ELR (cell line): ENCODE results near the gene RASGRP4.
"Not testable (repeated sequence)": the region's sequence is repeated elsewhere in the genome, so short reads cannot be mapped to it uniquely, and the experiment has no call there.

ENCODE experiments used
- DNase-seq: peaks from one replicate; pipeline ENCODE4 v3.0.0-alpha.2; 2015; ENCODE audit warnings: low read depth

RASGRP4 gene

DNA sequence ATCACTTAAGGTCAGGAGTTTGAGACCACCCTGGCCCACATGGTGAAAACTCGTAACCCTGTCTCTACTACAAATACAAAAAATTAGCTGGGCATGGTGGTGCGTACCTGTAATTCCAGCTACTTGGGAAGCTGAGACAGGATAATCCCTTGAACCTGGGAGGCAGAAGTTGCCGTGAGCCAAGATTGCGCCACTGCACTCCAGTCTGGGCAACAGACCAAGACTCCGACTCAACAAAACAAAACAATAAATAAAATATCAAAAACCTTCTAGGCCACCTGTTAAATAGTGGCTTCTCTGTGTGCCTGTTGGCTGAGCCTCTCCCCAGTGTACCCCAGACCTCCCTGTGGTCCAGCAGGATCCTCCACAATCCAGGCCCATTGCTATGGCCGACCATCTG is 54.9 kb downstream of the RASGRP4 start:
- no peak for DNase-seq

DNA sequence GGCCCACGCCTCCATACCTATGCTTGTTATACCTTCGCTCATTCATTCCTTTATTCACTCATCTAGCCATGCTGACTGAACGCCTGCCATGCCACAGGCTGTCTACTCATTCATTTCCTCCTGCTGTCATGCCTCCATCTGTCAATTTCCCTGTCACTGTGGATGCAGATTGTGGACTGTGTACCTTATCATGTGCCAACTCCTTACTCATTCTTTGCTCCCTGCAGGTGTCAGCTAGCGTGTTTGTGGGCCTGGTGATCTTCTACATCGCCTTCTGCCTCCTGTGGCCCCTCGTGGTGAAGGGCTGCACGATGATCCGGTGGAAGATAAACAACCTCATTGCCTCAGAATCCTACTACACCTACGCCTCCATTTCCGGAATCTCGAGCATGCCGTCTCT is 55.7 kb downstream of the RASGRP4 start:
- DNase-seq: no peak

DNA sequence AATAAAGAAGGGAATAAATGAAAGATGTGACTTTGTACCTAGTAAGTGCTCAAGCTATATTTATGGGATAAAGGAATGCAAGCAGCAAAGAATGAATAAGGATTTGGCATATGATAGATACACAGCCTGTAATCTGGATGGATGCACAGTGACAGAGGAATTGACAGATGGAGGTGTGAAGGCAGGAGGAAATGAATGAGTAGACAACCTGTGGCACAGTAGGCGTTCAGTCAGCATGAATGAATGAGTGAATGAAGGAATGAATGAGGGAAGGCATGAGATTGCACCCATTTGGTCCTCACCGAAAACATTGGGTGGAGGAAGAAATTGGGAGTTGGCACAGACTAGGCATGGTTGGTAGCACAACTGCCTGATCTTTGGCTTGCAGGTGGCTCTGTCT is 56.4 kb downstream of the RASGRP4 start:
- no peak for DNase-seq

DNA sequence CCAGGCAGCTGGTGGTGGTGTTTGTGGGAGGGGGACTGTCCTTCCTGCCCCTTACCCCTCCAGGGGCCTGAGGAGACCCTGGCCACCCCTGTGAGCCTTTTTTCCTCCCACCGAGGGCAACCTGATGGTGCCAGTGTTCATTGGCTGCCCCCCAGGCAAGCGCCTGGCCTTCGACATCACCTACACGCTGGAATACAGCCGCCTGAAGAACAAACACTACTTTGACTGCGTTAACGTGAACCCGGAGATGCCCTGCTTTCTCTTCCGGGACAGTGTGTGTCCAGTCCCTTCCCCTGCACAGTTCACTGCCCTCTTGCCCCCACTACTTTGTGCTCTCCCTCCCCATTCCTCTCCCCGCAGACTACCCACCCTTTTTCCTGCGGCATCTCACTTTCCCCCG is 59.0 kb downstream of the RASGRP4 start:
- no peak for DNase-seq

DNA sequence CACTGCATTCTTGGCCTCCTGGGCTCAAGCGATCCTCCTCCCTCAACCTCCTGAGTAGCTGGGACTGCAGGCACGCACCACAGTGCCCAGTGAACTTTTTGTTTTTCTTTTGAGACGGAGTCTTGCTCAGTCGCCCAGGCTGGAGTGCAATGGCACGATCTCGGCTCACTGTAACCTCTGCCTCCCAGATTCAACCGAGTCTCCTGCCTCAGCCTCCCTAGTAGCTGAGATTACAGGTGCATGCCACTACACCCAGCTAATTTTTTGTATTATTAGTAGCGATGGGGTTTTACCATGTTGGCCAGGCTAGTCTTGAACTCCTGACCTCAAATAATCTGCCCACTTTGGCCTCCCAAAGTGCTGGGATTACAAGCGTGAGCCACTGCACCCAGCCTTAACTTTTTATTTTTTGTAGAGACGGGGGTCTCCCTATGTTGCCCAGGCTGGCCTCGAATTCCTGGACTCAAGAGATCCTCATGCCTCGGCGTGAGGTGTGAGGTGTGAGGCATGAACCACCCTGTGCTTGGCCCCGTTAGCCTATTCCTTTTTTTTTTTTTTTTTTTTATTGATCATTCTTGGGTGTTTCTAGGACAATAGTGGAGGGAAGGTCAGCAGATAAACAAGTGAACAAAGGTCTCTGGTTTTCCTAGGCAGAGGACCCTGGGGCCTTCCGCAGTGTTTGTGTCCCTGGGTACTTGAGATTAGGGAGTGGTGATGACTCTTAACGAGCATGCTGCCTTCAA is 62.9 kb downstream of the RASGRP4 start:
- DNase-seq: not testable (repeated sequence)

DNA sequence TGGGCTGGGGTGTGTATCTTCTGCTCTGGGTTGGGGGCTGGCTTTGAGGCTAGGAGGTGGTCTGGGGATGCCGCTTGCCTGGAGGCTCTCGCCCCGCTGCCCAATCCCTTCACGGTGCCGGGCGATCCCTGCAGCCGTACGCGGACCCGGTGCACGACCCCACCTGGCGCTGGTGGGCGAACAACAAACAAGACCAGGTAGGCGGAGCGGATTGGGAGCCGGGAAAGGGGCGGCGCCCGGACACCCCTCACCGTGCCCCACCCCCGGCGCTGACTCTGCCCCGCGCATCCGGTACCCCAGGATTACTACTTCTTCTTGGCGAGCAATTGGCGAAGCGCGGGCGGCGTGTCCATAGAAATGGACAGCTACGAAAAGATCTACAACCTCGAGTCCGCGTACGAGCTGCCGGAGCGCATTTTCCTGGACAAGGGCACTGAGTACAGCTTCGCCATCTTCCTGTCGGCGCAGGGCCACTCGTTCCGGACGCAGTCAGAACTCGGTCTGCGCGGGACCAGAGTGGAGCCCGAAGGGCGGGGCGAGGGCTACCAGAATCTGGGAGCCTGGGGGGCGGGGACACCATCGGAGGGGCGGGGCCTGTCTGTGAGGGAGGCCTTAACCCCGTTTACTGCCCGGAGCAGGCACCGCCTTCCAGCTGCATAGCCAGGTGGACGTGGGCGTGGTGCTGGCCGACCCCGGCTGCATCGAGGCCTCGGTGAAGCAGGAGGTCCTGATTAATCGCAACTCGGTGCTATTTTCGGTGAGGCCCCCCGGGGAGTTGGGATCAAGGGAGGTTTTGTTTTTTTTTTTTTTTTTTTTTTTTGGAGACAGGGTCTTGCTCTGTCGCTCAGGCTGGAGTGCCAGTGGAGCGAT is 63.7 kb downstream of the RASGRP4 start:
- peak; percentile 64 for DNase-seq

DNA sequence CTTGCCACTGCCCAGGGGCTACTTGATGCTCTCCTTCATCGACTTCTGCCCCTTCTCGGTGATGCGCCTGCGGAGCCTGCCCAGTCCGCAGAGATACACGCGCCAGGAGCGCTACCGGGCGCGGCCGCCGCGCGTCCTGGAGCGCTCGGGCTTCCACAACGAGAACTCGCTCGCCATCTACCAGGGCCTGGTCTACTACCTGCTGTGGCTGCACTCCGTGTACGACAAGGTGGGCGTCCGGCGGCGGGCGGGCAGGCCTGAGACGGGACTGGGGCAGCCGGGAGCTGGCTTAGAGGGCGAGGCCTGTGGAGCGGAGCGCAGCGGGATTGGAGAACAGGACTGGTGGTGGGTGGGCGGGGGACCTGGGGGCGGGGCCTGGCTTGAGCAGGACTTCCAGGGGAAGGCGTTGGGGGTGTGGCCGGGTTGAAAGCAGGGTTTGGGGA is 64.4 kb downstream of the RASGRP4 start:
- DNase-seq: peak; percentile 73

DNA sequence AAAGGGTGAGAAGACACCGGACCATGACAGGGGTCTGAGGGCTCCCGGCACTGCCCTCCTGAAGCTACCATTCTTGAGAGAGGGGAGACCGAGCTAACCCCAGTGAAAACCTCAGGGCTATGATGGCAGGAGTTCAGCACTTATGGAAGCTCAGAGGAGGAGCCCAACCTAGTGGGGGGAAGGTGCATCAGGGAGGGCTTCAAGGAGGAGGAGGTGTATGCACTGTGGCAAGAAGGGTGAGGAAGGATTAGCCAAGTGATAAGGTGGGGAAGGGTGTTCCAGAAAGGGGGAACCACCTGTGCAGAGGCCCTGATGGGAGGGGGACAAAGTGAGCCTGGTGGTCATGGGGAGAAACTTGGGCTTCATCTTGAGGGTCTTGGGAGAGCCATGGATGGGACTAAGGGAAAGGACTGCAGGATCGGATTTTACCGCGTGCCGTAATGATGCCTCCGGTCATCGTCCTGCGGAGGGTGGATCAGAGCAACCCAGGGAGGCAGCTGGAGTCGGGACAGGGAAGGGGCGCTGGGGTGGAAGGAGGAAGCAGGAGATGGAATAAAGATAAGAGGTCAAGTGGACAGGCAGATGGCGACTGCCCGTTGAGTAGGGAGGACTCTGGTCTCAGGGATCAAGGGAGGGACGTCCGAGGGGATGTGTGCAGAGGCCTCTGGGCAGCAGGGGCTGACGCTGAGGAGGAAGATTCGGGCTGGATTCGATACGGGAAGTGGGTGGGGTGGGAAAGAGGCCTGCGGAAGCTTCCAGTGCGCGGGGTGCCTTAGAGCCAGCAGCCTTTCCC is 65.0 kb downstream of the RASGRP4 start:
- no peak for DNase-seq

DNA sequence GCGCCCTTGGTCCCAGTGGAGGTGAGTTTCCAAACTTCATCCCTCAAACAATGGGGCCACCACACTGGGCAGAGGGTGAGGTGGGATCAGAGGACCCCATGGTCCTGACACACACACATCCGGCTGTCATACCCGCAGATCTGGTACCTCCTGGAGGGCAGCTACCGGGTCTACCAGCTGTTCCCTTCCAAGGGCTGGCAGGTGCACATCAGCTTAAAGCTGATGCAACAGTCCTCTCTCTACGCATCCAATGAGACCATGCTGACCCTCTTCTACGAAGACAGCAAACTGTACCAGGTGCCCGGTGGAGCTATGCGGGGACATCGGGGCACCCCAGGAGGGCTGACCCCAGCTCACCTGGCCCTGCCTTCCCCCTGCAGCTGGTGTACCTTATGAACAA is 65.7 kb downstream of the RASGRP4 start:
- DNase-seq: no peak

DNA sequence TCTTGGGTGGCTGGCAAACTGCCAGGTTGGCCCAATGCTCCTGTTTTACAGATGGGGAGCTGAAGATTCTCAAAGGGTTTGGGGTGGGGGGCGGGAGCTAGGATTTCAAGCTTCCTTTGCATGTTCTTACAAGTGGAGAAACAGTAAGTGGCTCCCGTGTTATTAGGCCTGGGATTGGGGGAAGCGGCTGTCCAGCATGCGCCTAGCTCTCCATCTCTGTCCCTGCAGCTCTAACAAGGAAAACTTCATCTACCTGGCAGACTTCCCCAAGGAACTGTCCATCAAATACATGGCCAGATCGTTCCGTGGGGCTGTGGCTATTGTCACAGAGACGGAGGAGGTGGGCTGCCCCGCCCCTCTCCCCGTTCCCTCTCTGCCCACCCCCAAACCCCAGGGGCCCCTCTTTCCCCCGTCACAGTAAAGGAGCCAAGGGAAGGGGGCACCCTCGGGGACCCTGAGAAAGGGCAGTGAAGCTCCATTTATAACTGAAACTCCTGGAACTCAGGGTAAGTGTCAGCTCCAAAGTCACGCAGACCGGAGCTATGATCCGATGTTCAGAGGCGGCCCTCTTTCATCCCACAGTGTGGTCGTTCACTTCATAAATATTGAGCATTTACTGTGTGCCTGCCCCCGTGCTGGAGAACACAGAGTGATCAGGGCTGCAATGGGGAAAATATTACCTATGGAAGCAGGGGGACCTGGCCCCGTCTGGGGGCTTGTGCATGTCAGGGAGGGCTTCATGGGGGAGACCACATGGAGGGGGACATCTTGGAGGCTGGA is 66.6 kb downstream of the RASGRP4 start:
- no peak for DNase-seq
